HEK293T (cell line): ENCODE data around the gene FBXO17.

Experiments
- ARNT ChIP-seq: fragments of 450-650 bp; IDR thresholded peaks from 2 replicates; pipeline ENCODE4 v1.6.1; 2017; ENCODE audit warnings: mild to moderate bottlenecking
- BHLHE40 ChIP-seq: fragments of 450-650 bp; IDR thresholded peaks from 2 replicates; pipeline ENCODE4 v1.6.1; 2016; ENCODE audit warnings: mild to moderate bottlenecking, moderate library complexity, borderline replicate concordance
- CTBP1 ChIP-seq: fragments of 450-650 bp; IDR thresholded peaks from 2 replicates; pipeline ENCODE4 v1.6.1; 2016; ENCODE audit warnings: borderline replicate concordance
- ELF4 ChIP-seq: fragments of 450-650 bp; IDR thresholded peaks from 2 replicates; pipeline ENCODE4 v1.6.1; 2017; ENCODE audit warnings: antibody characterized with exemption
- FOXA1 ChIP-seq: fragments of 450-650 bp; IDR thresholded peaks from 2 replicates; pipeline ENCODE4 v1.6.1; 2016; ENCODE audit warnings: mild to moderate bottlenecking
- FOXK2 ChIP-seq: fragments of 450-650 bp; IDR thresholded peaks from 2 replicates; pipeline ENCODE4 v1.6.1; 2016; ENCODE audit warnings: mild to moderate bottlenecking
- FOXM1 ChIP-seq: fragments of 450-650 bp; IDR thresholded peaks from 2 replicates; pipeline ENCODE4 v1.6.1; 2017; ENCODE audit warnings: mild to moderate bottlenecking, borderline replicate concordance
- HDGF ChIP-seq: fragments of 450-650 bp; IDR thresholded peaks from 2 replicates; pipeline ENCODE4 v1.6.1; 2017; ENCODE audit warnings: antibody characterized with exemption, borderline replicate concordance
- L3MBTL2 ChIP-seq: fragments of 450-650 bp; conservative IDR thresholded peaks from 2 replicates; pipeline ENCODE4 v1.6.1; 2016; ENCODE audit warnings: mild to moderate bottlenecking
- NFRKB ChIP-seq: fragments of 450-650 bp; IDR thresholded peaks from 2 replicates; pipeline ENCODE4 v1.6.1; 2016; ENCODE audit warnings: mild to moderate bottlenecking, moderate library complexity
- SP1 ChIP-seq: fragments of 450-650 bp; IDR thresholded peaks from 2 replicates; pipeline ENCODE4 v1.6.1; 2017
- SUZ12 ChIP-seq: fragments of 450-650 bp; IDR thresholded peaks from 2 replicates; pipeline ENCODE4 v1.6.1; 2016; ENCODE audit warnings: mild to moderate bottlenecking
- TARDBP ChIP-seq: fragments of 450-650 bp; IDR thresholded peaks from 2 replicates; pipeline ENCODE4 v1.6.1; 2016
- TF ChIP-seq, protein P1 (sequence below): fragments of 450-650 bp; IDR thresholded peaks from 2 replicates; pipeline ENCODE4 v1.6.1; 2016

DNA sequence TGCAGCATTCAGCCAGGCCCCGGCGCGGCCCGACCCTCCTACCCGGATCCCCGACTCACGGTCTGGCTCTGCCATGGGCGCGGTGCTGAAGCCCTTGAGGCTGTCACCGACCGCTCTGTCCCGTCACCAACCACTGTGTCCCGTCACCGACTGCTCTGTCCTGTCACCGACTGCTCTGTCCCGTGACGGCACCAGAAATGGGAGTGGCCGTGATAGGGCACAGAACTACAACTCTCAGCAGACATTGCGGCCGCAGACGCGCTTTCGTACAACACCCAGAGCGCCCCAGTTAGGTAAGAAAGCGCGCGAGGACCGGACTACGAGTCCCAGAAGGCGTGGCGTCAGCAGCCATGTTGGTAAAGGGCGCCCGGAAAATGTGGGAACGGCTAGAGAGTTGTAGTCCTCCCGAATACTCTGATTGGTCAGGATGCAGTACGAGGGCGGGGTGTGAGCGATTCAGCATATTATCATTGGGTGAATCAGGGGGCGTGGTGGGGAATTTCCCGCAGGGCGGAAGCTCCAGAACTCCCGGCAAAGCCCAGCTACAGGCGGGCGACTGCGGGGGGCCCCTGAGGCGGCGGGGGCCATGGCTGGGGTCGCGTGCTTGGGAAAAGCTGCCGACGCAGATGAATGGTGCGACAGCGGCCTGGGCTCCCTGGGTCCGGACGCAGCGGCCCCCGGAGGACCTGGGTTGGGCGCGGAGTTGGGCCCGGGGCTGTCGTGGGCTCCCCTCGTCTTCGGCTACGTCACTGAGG lies 75.9 kb downstream of the FBXO17 start, which contains the start of the genes NFKBIB and SIRT2:
- TF ChIP-seq SUZ12 (no peak), SP1 (no peak), ARNT (no peak), FOXA1 (no peak), FOXM1 (no peak), NFRKB (no peak), HDGF (no peak), L3MBTL2 (peak; percentile 84), ELF4 (peak; percentile 90), BHLHE40 (no peak), FOXK2 (no peak), CTBP1 (no peak), TARDBP (no peak)
- TF ChIP-seq, protein P1, sequence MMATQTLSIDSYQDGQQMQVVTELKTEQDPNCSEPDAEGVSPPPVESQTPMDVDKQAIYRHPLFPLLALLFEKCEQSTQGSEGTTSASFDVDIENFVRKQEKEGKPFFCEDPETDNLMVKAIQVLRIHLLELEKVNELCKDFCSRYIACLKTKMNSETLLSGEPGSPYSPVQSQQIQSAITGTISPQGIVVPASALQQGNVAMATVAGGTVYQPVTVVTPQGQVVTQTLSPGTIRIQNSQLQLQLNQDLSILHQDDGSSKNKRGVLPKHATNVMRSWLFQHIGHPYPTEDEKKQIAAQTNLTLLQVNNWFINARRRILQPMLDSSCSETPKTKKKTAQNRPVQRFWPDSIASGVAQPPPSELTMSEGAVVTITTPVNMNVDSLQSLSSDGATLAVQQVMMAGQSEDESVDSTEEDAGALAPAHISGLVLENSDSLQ = peak; percentile 88
